HS-5 (cell line): ENCODE measurements around the gene KRT17.
"Not testable (repeated sequence)": the region's sequence is repeated elsewhere in the genome, so short reads cannot be mapped to it uniquely, and the experiment has no call there.

Source experiments
- DNase-seq: peaks from one replicate; pipeline ENCODE4 v3.0.0-alpha.2; 2012; ENCODE audit warnings: low read depth

Gene KRT17

DNA sequence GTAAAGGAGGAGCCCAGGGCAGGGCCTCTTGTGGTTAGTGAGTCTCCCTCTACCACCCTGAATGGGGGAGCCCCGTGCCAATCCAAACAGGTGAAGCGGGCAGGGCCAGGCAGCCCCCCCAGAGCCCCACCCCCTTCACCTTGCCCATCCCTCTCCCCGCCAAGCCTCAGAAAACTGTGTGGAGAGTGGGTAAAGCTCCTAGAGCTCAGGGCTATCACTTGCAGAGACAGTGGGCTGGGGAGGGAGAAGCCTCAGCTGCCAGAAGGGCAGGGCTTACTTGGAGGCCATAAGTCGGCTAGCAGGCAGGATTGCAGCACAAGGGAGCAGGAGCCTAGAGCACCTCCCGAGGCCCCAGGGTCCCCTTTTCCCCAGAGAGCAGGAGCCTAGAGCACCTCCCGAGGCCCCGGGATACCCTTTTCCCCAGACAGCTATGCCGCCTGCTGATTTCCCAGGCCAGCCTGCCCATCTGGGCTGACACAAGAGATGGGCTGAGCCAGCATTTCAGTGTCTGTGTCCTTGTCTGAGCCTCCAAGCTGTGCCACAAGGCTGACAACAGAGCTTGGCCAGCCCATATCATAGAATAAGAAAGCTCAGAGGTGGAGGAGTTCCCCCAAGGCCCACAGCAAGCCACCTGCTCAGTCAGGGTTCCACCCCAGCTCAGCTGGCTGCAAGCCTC, 30.9 kb downstream of the KRT17 start:
- DNase-seq: no peak

DNA sequence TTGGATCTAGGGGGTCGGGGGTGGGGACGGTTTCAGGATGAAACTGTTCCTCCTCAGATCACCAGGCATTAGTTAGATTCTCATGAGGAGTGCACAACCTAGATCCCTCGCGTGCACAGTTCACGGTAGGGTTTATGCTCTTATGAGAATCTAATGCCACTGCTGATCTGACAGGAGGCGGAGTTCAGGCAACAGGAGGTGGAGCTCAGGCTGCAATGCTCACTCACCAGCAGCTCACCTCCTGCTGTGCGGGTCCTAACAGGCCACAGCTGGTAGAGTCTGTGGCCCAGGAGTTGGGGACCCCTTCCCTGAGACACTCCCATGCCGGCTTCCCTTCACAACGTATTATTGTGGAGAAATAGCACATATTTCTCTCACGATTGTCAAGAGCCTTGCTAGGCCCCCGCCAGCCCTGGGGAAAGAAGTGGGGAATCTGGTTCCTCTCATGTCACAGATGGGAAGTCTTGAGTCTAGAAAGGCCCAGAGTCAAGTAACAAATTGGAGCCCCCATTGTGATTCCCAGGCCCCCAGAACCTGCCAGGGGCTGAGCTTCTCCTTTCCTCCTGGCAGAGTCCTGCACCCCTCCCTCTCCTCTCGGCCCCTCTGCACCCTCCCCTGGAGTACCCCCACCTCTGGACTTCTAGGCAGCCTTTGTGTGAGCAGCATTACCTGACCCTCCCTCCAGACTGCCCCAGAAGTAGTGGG, 31.6 kb downstream of the KRT17 start:
- DNase-seq: no peak

DNA sequence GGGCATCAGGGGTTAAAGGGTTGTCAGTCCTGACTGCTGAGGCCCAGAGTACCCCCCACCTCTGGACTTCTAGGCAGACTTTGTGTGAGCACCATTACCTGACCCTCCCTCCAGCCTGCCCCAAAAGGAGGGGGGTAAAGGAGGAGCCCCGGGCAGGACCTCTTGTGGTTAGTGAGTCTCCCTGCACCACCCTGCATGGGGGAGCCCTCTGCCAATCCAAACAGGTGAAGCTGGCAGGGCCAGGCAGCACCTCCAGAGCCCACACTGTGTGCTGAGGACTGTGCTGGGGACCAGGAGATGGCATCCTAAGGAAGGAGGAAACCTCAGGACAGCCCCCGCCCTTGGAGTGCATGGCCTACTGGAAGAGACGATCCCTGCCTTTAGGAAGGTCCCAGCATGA, 35.1 kb downstream of the KRT17 start:
- no peak for DNase-seq

DNA sequence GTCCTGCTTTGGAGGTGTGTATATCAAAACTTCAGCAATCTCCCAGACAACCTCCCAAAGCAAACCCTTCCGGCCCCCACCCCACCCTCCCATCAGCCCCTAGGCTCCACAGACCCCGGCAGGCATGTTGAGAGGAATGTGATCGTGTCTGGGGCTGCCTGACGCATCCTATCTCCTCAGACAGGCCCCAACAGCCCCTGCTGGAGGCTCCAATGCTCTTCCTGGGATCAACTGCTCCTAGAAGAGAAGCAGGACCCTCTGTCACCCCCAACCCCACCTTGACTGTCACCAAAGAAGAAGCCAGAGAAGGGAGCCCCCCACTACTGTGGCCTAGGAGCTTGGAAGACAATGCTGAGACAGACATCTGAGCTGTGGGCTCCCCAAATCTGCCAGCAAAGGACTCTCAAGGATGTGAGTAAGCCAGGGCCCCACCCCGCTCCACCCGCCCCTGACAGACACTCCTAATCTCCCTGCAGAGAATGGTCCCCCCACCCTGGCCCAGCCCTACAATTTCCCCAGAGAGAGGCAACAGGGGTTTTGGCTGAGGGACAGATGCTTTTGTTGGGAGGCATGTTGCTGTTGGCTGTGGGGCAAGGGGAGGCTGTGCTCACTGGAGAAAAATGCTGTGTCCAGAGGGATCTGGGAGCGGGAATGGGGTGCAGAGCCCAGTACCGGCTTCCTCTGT, 36.1 kb downstream of the KRT17 start:
- DNase-seq: no peak

DNA sequence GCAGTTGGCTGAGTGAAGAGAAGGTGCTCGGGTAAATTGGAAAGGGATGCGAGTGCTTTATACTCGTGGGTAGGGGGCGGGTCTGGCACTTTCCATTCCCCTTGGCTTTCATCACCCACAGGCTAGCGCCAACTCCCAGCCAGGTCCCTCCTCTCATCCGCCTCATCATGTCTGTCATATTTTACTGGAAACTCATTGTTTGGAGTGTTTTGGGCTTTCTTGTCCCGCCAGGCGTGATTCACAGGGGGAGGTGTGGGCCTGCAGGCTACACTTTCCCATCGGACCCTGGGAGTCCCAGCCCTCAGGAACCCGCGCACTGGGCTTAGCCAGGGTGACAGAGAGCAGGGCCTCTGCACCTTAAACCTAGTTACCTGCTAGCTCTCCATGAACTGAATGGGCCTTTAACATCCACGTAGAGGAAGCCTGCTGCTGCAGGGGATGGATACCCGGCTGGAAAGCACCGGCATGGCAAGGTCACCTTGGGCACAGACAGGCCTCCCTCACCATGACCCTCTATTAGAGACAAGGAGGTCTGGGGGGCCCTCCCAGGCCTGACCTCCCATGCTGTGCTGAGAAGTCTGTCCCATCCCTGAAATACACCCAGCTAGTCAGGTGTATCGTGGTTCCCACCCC, 37.4 kb downstream of the KRT17 start, which contains the start of gene KRT14:
KRT14 (minus strand) TSS at position 33 of the 633 bp plus-strand sequence. CDS start 61 bp downstream, outside the sequence.
- no peak for DNase-seq

DNA sequence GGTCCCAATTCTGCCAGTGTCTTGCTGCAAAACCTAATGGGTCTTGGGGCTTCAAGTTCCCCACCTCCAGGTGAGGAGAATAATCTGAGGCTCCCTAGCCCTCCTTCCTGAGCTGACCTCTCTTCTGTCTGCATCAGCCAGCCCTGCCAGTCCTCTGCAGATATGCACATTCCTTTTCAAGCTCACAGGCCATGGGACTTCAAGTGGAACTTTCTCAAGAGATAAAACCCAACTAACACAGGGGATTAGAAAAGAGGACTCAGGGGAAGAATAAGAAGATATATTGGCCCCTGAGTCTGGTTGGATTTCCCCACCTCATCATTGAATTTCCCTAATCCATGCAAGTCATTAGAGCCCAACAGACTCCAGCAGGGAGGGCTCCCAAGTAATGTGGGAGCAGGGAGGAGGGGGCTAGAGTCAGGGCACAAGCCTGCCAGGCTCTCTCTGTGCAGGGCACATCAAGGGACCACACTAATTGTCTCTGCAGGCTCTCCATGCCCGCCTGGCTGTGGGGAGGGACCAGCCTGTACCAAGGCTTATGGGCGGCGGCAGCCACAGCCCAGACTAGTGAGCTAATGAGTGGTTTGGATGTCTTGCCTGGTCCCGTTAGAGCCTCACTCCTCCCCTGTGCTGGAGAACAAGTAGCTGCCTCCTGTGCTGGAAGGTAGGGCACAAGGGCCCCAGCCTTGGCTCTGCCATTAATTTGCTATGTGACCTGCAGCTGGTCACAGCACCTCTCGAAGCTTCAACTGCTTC, 38.9 kb downstream of the KRT17 start:
- no peak for DNase-seq

DNA sequence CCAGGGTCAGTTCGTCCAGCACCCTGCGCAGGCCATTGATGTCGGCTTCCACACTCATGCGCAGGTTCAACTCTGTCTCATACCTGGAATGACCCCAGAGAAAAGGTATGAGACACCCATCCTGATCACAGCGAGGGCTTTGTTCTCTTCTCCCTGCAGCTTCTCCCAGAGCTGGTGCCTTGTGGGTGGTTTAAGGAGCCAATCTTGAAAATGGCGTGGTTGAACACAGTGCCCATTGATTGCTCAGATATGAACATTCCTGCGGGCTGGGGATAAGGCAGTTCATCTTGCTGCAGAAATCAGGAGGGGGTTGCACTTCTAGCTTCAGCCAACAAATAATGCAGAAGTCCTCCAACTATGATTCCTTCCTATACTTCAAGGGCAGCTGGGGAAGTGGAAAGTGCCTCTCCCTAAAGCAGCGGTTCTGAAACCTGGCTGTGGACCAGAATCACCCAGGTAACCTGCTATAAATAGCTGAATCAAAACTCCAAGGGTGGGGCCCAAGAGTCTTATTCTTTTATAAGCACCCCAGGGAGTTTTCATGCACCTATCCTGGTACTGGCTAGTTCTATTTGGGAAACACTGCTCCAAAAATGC, 39.9 kb downstream of the KRT17 start:
- DNase-seq: not testable (repeated sequence)

DNA sequence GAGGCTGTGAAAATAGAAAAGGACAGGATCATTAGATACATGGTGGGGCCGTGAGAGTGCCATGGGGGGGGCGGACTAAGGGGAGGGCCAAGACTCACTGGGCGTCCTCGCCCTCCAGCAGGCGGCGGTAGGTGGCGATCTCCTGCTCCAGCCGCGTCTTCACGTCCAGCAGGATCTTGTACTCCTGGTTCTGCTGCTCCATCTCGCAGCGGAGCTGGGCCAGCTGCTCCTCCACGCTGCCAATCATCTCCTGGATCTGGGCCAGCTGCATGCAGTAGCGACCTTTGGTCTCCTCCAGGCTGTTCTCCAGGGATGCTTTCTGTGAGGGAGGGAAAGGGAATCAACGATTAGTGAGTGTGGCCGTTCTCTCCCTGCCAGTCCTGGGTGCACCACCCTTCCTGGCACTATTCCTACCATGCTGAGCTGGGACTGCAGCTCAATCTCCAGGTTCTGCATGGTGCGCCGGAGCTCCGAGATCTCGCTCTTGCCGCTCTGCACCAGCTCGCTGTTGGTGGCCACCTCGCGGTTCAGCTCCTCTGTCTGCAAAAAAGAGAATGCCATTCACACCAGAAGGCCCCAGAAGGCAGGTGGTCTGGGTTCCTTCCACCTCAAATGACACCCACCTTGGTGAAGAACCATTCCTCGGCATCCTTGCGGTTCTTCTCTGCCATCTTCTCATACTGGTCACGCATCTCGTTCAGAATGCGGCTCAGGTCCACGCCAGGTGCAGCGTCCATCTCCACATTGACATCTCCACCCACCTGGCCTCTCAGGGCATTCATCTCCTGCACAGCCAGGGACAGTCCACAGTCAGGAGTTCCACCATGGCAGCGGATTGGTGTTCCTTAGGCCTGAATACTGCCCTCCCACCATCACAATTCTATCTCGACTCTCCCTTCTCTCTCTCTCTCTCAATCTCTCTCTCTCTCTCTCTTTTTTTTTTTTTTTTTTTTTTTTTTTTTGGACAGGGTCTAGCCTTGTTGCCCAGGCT, 40.9 kb downstream of the KRT17 start:
- DNase-seq: no peak

DNA sequence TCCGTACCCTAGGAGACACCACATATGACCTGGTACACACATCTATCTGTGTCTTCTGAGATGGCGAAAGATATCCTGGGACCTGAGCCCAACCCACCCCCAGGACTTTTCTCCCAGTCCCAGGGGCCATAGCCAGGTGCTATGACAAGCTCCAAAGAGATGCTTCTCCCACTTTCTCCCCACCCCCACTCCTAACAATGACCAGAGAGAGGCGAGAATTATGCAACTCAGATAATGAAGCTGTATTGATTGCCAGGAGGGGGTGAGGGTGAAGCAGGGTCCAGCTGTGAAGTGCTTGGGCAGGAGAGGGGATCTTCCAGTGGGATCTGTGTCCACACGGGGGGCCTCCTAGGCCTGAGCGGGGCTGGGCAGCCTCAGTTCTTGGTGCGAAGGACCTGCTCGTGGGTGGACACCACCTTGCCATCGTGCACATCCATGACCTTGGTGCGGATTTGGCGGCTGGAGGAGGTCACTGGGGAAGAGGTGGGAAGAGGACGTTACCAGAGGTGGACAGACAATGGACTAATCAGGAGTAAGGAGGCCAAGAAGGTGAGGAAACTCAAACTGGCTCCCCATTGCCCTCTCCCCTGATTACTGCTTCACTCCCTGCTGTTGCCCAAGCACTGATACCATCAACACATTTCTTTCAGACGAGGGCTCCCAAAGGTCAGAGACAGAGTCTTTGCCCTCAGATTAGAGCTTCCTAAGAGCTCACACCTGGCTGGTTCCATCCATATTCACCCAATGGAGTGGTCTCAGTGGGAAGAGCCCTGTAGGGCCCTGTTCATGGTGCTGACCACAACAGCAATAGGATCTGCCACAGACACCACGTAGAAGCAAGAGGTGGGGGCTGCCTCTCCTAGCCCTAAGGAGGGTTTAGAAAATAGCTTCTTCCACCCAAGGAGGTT, 42.1 kb downstream of the KRT17 start:
- not testable (repeated sequence) for DNase-seq

DNA sequence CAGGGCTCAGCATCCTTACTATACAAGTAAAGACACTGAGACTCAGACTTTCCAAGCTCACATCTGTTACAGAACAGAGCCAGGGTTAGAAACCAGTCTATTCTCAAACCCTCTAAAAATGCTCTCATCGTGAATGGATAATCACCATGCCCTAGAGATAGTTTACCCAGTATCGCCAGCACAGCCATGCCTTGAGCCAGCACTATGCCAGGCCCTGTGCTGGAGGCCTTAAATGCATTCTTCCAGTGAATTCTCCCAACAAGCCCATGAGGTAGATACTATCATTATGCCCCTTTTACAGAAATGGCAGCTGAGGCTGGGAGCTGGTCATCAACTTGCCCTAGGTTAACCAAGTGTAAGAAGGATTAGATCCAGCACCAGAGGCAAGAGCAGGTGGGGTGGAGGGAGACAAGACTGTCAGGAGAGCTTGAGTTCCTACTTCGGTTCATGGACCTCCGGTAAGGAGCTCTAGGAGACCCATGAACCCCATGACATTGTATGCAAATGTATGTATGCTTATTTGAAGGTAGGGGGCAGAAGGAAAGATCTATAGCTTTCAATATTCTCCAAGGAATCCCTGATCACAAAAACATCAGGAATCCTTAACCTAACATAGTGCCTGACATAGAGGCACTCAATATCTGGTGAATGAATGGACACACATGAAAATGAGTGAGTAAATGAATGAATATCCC, 42.9 kb downstream of the KRT17 start:
- no peak for DNase-seq

DNA sequence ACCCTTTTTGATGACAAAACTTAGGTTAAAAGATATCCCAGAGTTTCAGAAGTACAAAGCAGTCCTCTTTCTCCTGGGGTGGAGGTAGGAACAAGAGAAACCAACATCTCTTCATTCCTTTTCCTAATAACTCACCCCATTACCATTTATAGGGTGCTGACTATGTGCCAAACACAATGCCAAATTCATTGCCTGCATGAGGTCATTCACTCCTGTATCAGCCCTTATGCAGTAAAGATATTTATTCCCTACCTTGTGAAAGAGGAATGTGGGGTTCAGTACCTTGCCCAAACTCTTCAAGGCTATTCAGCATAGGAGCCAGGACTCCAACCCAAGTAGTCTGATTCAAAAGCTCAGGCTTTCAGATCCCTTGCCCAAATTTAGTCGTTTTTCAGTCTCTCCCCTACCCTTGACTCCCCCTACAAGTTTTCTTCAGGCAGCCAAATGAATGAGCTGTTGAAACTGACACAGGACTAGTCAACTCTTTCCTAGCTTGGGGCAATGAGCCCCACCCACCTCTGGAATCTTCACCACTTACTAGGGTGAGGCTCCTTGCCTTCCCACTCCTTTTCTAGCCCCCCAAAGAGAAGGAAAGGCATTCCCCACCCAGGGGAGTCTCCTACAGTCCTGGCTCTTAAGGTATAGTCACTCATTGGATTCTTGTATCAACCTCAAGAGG, 43.5 kb downstream of the KRT17 start:
- DNase-seq: no peak

DNA sequence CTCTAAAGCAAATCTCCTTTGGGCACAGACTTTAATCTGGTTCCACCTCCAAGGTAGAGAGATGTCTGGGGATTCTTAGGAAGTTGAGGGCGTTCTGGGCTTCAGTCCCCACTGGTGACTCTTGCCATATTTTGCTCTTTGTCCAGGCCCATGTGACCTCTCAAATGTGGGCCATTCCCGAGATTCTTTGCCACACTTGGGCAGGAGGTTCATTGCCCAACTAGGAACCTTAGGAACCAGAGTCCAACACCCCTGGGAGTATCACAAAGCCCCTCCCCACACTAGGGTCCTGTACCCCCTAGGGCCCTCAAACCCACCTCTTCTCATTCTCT, 44.2 kb downstream of the KRT17 start:
- no peak for DNase-seq

DNA sequence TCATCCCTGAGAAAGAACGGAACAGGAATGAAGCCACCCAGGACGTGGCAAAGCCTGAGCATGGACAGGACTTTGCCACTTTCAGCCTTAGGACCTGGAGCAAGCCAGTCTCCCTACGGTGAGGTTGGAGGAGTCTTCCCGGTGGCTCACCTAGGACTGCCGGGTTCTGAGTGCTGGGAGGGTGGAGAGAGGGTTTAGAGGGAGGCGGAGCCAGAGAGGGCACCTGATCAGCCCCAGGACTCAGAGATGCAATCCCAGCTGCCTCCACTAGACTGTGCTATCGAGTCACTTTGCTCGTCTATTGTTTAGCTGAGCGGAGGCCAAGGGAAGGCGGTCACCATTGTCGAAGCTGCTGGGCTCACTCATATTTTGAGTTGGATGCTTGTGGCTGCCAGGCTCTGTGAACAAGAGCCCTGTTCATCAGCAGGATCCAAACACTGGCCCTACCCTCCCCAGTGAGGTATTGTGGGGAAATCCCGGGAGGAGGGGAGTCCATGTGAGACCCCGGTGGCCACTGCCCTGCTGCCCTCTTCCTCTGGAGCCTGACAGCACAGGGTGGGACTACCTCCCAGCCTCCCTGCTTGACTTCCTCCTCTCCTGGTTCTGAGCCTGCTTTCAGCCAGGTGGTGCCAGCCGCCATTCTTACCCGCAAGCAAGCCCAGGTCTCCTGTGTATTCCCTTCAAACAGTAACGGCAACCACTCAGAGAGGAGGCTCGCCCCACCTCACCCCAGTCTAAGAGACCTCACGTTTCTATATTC, 44.7 kb downstream of the KRT17 start:
- DNase-seq: no peak

DNA sequence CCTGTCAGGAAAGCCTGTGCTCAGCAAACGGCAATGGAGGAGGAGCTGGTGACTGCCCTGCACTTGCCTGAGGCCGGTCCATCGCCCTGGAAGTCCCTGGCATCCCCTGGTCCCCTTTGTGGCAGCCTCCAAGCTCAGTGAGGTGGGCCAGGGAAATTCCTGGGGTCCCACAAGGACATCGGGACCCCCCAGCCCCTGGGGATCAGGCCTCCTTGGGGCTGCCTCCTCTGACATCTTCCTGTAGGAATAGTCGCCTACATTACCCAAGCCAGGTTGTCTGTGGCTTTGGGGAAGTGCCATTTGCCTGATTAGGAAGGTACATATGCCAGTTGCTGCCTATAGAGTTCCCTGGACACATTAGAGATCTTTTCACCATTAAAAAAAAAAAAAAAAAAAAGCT, 45.4 kb downstream of the KRT17 start:
- no peak for DNase-seq

DNA sequence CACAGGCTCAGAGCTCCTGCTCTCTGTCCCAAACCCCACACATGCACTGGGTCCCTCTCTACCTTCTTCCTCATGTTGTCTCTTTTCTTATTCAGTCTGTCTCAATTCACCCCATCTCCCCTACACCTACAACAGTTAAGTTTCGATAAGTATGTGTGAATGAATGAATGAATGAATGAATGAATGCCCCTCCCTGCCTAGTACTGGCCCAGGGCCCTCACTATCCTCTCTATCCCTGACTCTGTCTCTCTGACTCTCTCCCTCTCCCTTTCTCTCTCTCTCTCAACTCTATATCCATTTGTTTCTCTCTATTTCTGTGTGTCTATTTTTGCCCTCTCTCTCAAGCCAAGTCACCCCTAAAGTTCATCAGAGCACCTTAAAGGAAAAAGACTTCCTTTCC, 45.8 kb downstream of the KRT17 start:
- DNase-seq: no peak

DNA sequence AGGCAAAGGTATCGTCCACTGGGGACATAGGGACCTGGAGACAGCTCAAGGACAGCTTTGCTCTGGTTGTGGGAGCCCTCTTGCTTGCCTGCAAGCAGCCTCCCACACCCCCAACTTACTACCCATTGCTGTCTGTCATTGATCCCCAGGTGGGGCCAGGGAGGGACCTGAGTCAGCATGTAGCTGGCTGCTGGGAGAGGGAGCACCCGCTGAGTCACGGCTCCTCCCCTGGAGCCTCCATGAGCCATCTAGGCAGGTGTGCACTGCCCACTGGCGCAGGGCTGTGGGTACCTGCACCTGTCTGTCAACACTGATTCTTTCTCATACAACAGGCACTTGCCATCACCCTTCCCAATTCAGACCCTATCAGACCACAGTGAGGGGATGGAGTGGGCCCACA, 47.6 kb downstream of the KRT17 start:
- DNase-seq: not testable (repeated sequence)

DNA sequence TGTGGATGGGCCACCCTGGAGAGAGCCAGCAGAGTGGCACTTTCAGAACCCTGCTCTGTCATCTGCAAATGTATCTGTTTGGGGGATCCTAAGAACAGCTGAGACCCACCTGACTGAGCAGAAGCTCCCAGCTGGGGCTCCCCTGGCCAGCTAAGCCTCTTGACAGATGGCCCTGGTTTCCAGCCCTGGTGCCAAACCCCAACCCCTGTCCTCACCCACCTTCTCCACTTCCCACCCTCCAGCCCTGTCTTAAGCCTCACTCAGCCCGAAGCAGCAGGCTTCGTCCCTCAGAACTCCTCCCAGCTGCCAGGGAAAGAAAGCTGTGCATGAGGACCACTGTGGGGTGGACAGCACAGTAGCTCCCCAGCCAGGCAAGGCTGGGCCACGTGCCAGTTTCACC, 49.0 kb downstream of the KRT17 start:
- DNase-seq: no peak
